SU-DHL-6 (cell line): ENCODE measurements around the gene SAMD14.

Experiments
- H2AFZ ChIP-seq: fragments of 200-600 bp; sonication (generic); 2 replicates; pipeline ENCODE4 v1.6.1; 2014; ENCODE audit warnings: low read depth, mild to moderate bottlenecking, moderate library complexity, mixed read lengths, antibody characterized with exemption, low read length; ENCODE audit not compliant: severe bottlenecking
- H3F3A ChIP-seq: fragments of 200-600 bp; shearing (Covaris generic); 2 replicates; pipeline ENCODE4 v1.6.0; 2016; ENCODE audit warnings: antibody characterized with exemption, mild to moderate bottlenecking; ENCODE audit not compliant: insufficient read depth
- H3K27ac ChIP-seq: fragments of 200-600 bp; sonication (generic); 2 replicates; pipeline ENCODE4 v1.5.1; 2016; ENCODE audit warnings: low read depth, mild to moderate bottlenecking, low read length, moderate library complexity, mixed read lengths
- H3K27me3 ChIP-seq: fragments of 200-600 bp; sonication (generic), shearing (Covaris generic); 2 replicates; pipeline ENCODE4 v1.6.0; 2014; ENCODE audit warnings: mild to moderate bottlenecking, low read length
- H3K36me3 ChIP-seq: fragments of 200-600 bp; sonication (generic); 2 replicates; pipeline ENCODE4 v1.6.1; 2014; ENCODE audit warnings: mild to moderate bottlenecking, low read length, mixed read lengths
- H3K4me2 ChIP-seq: fragments of 300-600, 200-600 bp; shearing (Covaris generic), sonication (generic); 2 replicates; pipeline ENCODE4 v1.6.0; 2014; ENCODE audit warnings: low read length, low read depth, mild to moderate bottlenecking; ENCODE audit not compliant: poor library complexity, severe bottlenecking
- H3K4me3 ChIP-seq: fragments of 200-600 bp; sonication (generic); 2 replicates; pipeline ENCODE4 v1.5.1; 2014; ENCODE audit warnings: antibody characterized with exemption, low read length, mild to moderate bottlenecking, mixed read lengths; ENCODE audit not compliant: insufficient read depth, poor library complexity, severe bottlenecking
- H3K79me2 ChIP-seq: fragments of 200-600 bp; sonication (generic); 2 replicates; pipeline ENCODE4 v1.6.1; 2014; ENCODE audit warnings: mild to moderate bottlenecking, low read length, moderate library complexity; ENCODE audit not compliant: insufficient read depth
- H3K9ac ChIP-seq: fragments of 200-600 bp; sonication (generic); 2 replicates; pipeline ENCODE4 v1.7.0; 2014; ENCODE audit warnings: mild to moderate bottlenecking, low read length
- H3K9me2 ChIP-seq: fragments of 200-600 bp; sonication (generic); replicated peaks from 2 replicates; pipeline ENCODE4 v1.6.1; 2014; ENCODE audit warnings: low read length; ENCODE audit not compliant: insufficient read depth
- H3K9me3 ChIP-seq: fragments of 200-600 bp; sonication (generic); 2 replicates; pipeline ENCODE4 v1.6.1; 2014; ENCODE audit warnings: low read length, mixed read lengths; ENCODE audit not compliant: insufficient read depth
- H4K20me1 ChIP-seq: fragments of 200-600 bp; sonication (generic); 2 replicates; pipeline ENCODE4 v1.6.1; 2014; ENCODE audit warnings: low read depth, mild to moderate bottlenecking, antibody characterized with exemption, low read length, moderate library complexity, mixed read lengths
- EZH2phosphoT487 ChIP-seq: fragments of 200-600 bp; sonication (generic), shearing (Covaris generic); conservative IDR thresholded peaks from 2 replicates; pipeline ENCODE4 v1.6.1; 2018; ENCODE audit warnings: mild to moderate bottlenecking, antibody characterized with exemption, low read length, moderate library complexity, mixed read lengths
- TF ChIP-seq, protein P1 (sequence below): fragments of 200-600 bp; sonication (generic); IDR thresholded peaks from one replicate; pipeline ENCODE4 v1.5.1; 2017; ENCODE audit warnings: antibody characterized with exemption, mild to moderate bottlenecking, low read length, moderate library complexity; ENCODE audit not compliant: insufficient read depth, poor library complexity, severe bottlenecking

SAMD14 gene

GRCh38 chr17:50169121-50169764 lies 39.3 kb upstream of the SAMD14 start:
- no peak overlapping the region for H3K27ac ChIP-seq
- H3K79me2 ChIP-seq: no peaks in the 10 kb centered on the region
- H3F3A ChIP-seq: no peaks in the 10 kb centered on the region
- no peaks in the 10 kb centered on the region for H3K36me3 ChIP-seq
- no peak overlapping the region for H3K4me3 ChIP-seq
- H3K9ac ChIP-seq: no peak overlapping the region
- no peaks in the 10 kb centered on the region for H3K9me3 ChIP-seq
- TF ChIP-seq, protein P1, sequence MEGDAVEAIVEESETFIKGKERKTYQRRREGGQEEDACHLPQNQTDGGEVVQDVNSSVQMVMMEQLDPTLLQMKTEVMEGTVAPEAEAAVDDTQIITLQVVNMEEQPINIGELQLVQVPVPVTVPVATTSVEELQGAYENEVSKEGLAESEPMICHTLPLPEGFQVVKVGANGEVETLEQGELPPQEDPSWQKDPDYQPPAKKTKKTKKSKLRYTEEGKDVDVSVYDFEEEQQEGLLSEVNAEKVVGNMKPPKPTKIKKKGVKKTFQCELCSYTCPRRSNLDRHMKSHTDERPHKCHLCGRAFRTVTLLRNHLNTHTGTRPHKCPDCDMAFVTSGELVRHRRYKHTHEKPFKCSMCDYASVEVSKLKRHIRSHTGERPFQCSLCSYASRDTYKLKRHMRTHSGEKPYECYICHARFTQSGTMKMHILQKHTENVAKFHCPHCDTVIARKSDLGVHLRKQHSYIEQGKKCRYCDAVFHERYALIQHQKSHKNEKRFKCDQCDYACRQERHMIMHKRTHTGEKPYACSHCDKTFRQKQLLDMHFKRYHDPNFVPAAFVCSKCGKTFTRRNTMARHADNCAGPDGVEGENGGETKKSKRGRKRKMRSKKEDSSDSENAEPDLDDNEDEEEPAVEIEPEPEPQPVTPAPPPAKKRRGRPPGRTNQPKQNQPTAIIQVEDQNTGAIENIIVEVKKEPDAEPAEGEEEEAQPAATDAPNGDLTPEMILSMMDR: peak; percentile 88
- TF ChIP-seq EZH2phosphoT487: no peak
- no peaks in the 10 kb centered on the region for H3K9me2 ChIP-seq
- no peaks in the 10 kb centered on the region for H3K27me3 ChIP-seq
- no peaks in the 10 kb centered on the region for H4K20me1 ChIP-seq
- peak overlapping the region; percentile 11 for H2AFZ ChIP-seq
- peak overlapping the region; percentile 23 for H3K4me2 ChIP-seq

GRCh38 chr17:50168319-50168718 lies 38.4 kb upstream of the SAMD14 start:
- no peaks in the 10 kb centered on the region for H3F3A ChIP-seq
- no peaks in the 10 kb centered on the region for H3K36me3 ChIP-seq
- no peaks in the 10 kb centered on the region for H4K20me1 ChIP-seq
- H3K9me2 ChIP-seq: no peaks in the 10 kb centered on the region
- H3K4me3 ChIP-seq: no peak overlapping the region
- H3K9ac ChIP-seq: no peak overlapping the region
- H3K79me2 ChIP-seq: no peaks in the 10 kb centered on the region
- no peak for TF ChIP-seq EZH2phosphoT487
- TF ChIP-seq, protein P1: no peak
- H3K27me3 ChIP-seq: no peaks in the 10 kb centered on the region
- no peak overlapping the region for H3K27ac ChIP-seq
- peak overlapping the region; percentile 23 for H3K4me2 ChIP-seq
- no peak overlapping the region for H2AFZ ChIP-seq
- no peaks in the 10 kb centered on the region for H3K9me3 ChIP-seq

GRCh38 chr17:50167371-50167770 lies 37.4 kb upstream of the SAMD14 start:
- H3K9ac ChIP-seq: no peak overlapping the region
- H3K36me3 ChIP-seq: no peaks in the 10 kb centered on the region
- H3K9me2 ChIP-seq: no peaks in the 10 kb centered on the region
- H4K20me1 ChIP-seq: no peaks in the 10 kb centered on the region
- H3K4me3 ChIP-seq: no peak overlapping the region
- H3K9me3 ChIP-seq: no peaks in the 10 kb centered on the region
- TF ChIP-seq, protein P1: no peak
- no peak for TF ChIP-seq EZH2phosphoT487
- H3K27me3 ChIP-seq: no peaks in the 10 kb centered on the region
- H3K79me2 ChIP-seq: no peaks in the 10 kb centered on the region
- H2AFZ ChIP-seq: no peak overlapping the region
- H3K27ac ChIP-seq: no peak overlapping the region
- H3F3A ChIP-seq: no peaks in the 10 kb centered on the region
- no peak overlapping the region for H3K4me2 ChIP-seq
